T-helper 1 cell (primary cell): ENCODE measurements around the gene GABRA5.
"Not testable (repeated sequence)": the region's sequence is repeated elsewhere in the genome, so short reads cannot be mapped to it uniquely, and the experiment has no call there.

Source experiments
- DNase-seq, 5 donors: peaks; one replicate each; pipeline ENCODE4 v3.0.0-alpha.2; 2012 to 2020

GABRA5 gene

GRCh38 chr15:26879706-26880105 is 12.8 kb downstream of the GABRA5 start:
- no peak for DNase-seq

- no peak for DNase-seq
Observed at GRCh38 chr15:26882112-26882511, 15.2 kb downstream of the GABRA5 start.

DNA sequence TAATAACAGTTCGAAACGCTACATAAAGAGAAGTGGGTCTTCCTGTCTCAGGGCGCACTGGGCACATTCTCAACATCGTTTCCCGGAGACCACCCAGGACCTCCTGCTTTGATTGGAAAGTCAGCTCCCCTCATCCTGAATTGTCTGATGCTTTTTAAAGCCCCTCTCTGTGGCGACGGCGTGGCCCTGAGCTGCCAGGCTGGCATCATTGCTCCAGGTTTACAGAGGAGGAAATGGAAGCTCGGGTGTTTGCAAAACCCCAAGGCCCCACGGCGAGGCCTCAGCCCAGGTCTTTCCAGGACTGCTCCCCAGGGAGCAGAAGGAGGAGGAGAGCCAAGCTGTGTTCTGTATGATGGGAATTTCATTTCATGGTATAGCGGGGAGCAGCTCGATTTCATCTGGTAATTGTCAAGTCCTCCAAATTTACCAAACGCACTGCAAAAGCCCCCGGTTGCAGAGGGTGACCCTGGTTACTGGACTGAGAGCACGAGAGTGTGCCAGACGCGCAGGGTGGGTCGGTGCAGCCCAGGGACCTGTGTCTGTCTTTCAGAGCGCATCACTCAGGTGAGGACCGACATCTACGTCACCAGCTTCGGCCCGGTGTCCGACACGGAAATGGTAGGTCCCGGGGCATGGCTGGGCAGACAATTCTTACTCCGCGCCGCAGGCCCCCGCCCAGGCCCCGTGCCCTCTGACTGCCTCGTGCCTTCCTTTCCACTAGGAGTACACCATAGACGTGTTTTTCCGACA is 15.9 kb downstream of the GABRA5 start:
- DNase-seq = no peak

DNA sequence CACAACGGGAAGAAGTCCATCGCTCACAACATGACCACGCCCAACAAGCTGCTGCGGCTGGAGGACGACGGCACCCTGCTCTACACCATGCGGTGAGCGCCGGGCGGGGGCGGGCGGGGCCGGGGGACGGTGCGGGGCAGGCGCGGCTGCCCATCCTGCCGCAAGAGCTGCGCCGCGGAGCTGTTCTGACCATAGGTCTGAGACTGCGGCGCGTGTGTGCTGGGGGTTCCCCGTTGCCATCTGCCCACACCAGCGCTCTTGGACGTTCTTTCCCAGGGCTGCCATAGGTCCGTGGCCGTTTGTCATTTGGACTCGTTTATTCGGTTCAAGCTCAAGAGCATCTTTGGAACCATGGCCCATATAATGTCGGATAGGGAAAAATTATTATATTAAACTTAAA is 16.6 kb downstream of the GABRA5 start:
- DNase-seq = no peak

GRCh38 chr15:26886566-26886965 is 19.7 kb downstream of the GABRA5 start:
- DNase-seq = no peak

DNA sequence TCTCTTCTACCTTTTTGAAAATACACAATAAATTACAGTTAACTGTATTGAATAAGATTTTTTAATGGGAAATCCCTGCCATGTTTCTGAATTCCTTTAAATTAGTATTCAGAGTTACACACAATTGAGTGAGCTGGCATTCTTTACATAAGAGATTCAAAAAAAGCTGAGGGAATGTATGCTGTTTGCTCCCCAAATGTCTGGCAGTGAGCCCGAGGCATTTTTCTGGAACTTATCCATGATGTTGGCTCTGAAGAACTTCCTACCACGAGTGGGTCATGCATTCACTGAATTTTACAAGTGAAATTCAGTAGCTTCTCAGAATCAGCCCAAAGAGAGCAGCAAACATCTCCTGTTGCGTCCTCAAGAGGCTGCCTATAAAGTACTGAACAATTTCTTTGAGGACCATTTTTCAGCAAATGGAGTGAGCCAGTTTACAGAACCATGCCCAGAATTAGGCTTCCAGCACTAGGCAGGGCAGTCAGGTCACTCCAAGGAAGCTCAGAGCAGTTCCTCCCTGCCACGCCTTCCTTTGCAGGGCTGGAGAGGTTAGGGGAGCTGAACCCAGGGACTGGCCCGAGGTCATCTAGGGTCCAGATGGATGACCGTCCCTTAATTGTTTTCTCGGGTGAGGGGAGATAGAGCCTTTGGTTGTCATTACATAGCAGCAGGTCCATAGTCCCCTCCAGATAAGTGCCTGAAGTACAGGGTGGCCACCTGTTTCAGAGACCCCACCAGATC is 21.2 kb downstream of the GABRA5 start:
- no peak for DNase-seq

DNA sequence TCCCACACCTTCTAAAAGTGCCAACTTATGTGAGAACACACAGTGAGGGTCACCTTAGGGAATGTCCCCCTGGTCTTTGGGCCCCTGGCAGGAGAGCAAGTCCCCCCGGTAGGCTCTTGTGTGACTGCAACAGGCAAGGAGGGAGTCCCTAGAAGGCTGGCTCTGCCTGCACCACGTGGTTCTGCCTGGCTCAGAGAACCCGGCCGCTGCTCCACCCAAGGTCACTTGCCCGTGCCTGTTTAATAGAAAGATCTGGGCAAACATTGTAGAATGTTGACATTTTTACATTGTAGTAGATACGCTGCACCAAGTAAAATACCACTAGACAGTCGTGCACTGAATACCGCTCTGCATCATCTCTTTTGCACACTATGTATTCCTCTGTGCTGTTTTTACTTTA is 21.9 kb downstream of the GABRA5 start:
- no peak for DNase-seq

DNA sequence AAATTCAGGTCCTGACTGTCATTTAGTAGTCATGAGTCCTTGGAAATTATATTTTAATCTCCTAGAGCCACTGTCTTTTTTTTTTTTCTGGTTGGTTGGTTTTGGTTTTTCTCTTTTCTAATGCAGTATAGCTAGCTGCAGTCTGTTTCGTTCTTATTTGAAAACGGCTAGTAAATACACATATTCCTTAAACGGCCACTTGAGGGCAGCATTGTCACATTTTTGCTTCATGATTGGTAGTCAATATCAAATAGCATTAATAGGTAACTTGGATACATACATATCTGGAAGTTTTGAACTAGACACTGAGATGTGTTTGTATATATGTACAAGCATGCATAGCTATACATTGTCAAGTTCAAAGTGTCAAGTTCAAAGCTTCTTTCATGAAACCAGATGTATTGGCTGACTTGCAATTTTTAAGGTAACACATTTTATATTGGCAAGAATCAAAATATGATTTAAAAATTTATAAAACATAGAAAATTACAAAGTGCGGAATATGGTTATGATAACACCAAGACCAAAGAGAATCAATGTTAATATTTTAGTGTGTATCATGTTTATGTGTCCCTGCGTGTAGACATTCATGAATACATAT is 22.5 kb downstream of the GABRA5 start:
- DNase-seq = peak in 2 of 5 donors; percentile 41 to 45

GRCh38 chr15:26890451-26890850 is 23.6 kb downstream of the GABRA5 start:
- no peak for DNase-seq

- no peak for DNase-seq
Observed at GRCh38 chr15:26890988-26891387, 24.1 kb downstream of the GABRA5 start.

DNA sequence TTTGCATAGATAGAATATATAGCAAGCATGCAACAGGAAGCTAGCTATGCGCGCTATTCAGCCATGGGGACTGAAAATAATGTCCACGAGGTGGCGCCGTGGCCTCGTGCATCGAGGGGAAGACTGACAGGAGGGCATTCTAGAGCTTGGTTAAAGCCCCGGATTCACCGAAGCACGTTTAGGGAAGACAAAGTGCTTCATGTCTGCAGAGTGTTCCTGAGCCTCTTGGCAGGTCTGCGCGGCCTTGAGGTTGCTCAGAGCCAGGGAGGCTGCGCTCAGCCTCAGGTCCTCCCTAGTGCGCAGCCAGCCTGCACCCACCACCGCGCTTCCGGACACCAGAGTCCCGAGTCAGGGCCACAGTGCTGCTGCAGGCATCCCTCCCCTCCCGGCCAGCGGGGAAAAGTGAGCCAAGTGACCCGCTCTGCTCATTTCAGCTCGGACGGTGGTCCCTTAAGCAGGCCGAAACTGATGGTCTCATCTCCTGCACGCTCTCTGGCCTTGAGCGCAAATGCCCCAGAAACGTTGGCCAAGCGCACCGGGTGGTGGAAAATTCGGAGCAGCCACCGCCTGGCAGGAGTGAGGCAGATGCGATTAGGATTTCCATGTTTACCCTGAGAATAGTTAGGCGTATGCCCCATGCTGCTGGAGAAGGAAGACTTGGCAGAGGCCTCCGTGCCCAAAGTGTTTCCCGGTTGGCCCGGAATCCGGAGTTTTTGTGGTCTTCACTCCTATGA is 24.8 kb downstream of the GABRA5 start:
- peak in 1 of 5 donors; percentile 42 for DNase-seq

GRCh38 chr15:26892182-26892518 is 25.3 kb downstream of the GABRA5 start:
- no peak for DNase-seq

DNA sequence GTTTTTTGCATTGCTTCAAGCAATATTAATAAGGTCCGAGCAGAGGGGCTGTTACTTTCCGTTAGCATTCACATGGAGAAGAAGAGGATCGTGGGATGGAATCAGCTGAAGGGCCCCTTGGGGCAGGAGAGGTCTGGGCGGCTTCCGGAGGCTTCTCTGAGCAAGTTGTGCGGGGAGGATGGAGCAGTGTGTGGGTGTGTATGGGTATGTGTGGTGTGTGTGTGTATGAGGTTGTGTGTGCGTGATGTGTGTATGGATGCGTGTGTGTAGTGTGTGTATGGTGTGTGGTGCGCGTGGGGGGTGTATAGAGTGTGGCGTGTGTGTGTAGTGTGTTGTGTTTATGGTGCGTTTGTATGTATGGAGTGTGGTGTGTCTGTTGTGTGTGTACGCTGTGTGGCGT is 25.8 kb downstream of the GABRA5 start:
- DNase-seq = no peak

GRCh38 chr15:26893351-26894065 is 26.6 kb downstream of the GABRA5 start:
- DNase-seq = no peak

DNA sequence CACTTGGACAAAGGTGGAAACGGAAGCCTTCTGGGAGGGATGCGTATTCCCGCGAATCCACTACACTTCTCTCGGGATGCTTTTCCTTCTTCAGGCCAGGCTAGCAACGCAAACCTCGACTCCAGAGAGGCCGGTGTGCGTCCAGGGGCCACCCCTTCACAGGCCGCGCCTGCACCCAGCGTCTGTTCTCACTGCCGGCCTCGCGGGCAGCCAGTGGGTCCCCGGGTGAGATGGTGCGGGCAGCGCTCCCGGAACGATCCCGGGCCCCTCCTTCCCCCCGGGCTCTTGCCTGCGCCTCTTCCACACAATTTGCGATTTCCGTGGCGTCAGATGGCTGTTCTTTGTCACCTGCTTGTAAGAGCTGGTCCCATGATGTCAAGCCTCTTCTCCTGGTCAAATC is 27.3 kb downstream of the GABRA5 start:
- DNase-seq = no peak

DNA sequence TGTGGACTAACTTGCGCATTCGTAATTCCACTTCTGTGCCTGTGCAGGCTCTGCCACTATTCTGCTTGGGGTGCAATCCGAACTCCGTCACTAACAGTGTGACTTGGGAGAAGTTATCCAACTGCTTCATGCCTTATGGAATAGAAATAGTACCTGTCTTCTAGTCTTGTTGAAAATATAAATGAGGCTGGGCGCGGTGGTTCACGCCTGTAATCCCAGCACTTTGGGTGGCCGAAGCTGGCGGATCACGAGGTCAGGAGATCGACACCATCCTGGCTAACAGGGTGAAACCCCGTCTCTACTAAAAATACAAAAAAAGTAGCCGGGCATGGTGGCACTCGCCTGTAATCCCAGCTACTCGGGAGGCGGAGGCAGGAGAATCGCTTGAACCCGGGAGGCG is 28.5 kb downstream of the GABRA5 start:
- not testable (repeated sequence) for DNase-seq

DNA sequence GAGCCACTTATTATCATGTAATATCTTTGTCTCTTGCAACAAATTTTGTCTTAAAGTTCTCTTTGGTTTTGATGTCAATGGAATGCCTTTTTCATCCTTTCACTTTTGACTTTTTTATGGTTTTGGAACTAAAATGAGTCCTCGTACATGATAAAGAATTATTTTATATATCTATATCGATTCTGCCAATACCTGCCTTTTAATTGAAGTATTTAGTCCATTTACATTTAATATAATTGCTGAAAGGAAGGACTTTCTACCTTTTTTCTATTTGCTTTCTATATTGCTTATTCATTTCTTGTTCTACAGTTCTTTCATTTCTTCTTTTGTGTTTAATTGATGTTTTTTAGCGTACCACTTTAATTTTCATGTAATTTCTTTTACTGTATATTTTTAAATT is 32.8 kb downstream of the GABRA5 start:
- DNase-seq = no peak

DNA sequence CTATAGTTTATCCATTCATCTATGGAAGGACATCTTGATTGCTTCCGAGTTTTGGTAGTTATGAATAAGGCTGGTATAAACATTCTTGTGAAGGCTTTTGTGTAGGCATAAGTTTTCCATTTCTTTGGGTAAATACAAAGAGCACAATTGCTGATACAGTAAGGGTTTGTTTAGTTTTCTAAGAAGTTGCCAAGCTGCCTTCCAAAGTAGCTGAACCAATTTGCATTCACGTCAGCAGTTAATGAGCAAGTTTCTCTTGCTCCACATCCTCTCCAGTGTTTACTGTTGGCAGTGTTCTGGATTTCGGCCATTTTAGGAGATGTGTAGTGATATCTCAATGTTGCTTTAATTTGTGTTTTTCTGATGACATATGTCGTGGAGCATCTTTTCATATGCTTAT is 34.2 kb downstream of the GABRA5 start:
- DNase-seq = no peak

DNA sequence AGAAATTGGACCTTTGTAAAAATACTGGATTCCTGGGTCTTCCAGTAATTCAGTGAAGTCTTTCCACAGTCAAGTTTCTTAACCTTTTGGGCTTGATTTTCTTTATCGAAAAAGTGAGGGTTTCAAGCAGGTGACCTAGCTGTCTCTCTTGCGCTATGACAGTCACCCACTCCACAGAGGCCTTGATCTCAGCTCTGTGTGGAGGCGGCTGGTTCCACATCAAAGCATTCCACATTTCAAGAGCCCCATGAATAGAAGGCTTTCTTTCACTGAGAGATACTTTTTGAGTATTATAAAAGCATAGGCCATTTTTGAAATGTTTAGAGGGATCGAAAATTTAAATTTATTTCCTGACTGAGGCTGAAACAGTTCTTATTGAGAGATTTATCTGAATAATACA is 43.9 kb downstream of the GABRA5 start:
- DNase-seq = no peak

DNA sequence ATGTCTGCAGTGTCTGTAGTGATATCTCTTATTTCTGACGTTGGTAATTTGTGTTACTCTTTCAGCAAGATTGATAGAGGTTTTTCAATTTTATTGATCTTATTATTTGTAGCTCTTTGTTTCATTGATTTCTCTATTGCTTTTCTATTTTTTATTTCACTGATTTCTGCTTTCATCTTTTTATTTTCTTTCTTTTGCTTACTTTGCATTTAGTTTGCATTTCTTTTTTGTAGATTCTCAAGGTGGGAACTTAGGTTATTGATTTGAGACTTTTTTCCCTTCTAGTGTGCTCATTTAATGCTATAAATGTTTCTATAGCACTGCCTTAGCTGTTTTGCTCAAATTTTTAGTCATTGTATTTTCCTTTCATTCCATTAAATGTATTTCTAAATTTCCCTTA is 54.6 kb downstream of the GABRA5 start:
- no peak for DNase-seq

DNA sequence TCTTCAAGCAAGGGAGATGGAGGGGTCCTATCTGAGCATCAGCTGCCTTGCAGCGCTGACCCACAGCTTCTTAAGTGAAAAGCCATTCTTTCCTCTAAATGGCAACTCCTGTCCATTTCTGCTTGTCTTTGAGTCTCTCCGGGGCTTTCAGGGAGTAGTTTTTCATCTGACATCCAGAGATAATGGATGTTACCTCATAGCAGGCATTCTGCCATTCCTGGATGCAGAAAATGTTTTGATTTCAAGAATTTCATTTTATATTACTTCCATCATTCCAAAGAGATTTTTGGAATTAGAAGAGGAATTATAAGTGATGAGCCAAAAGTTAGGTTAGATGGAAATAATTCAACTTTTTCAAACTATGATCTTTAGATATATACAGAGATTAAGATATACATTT is 59.2 kb downstream of the GABRA5 start:
- no peak for DNase-seq

DNA sequence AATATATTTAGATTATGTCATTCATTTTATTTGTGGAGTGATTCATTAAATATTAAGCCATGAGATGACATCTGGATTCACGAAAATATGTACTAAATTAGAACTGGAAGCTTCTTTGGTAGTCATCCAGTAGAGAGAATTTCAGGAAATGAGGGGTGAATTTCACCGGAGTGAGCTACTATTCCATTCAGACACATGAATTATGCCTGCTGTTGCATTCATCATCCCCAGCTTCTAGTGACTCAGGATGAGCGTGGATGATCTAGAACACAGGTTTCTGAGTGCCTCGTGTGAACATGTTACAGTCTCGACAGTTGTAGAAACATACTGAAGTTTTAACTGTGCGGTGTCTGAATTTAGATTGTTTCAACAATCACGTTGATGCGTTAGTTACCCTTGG is 61.2 kb downstream of the GABRA5 start:
- DNase-seq = no peak

GRCh38 chr15:26929588-26929987 is 62.7 kb downstream of the GABRA5 start:
- DNase-seq = no peak
